ENCODE data around the gene KTN1.

The KTN1 gene

GRCh38 chr14:55684956-55685584, 105.1 kb downstream of the KTN1 start:
- no peak for DNase-seq

GRCh38 chr14:55686713-55687112, 106.7 kb downstream of the KTN1 start:
- DNase-seq = no peak

GRCh38 chr14:55688566-55688965, 108.6 kb downstream of the KTN1 start:
- DNase-seq = no peak

- DNase-seq = no peak
These were observed 110.2 kb downstream of the KTN1 start for GRCh38 chr14:55689981-55690871.

GRCh38 chr14:55691659-55692058, 111.7 kb downstream of the KTN1 start:
- DNase-seq = no peak

- DNase-seq = no peak
These were observed 113.9 kb downstream of the KTN1 start for GRCh38 chr14:55693904-55694303.

- no peak for DNase-seq
These were observed 117.4 kb downstream of the KTN1 start for GRCh38 chr14:55697414-55697861.

GRCh38 chr14:55698051-55698450, 118.0 kb downstream of the KTN1 start:
- no peak for DNase-seq

GRCh38 chr14:55699131-55700057, 119.4 kb downstream of the KTN1 start:
- no peak for DNase-seq

- DNase-seq = no peak
These were observed 121.6 kb downstream of the KTN1 start for GRCh38 chr14:55701638-55702037.

- DNase-seq = no peak
These were observed 122.5 kb downstream of the KTN1 start for GRCh38 chr14:55702511-55702910.

GRCh38 chr14:55704654-55705053, 124.6 kb downstream of the KTN1 start:
- DNase-seq = no peak

- DNase-seq = no peak
These were observed 125.8 kb downstream of the KTN1 start for GRCh38 chr14:55705651-55706364.

GRCh38 chr14:55706365-55706684, 126.3 kb downstream of the KTN1 start:
- no peak for DNase-seq

- DNase-seq = no peak
These were observed 126.9 kb downstream of the KTN1 start for GRCh38 chr14:55706893-55707292.

- peak; percentile 11 to 31 for DNase-seq
These were observed 127.4 kb downstream of the KTN1 start for GRCh38 chr14:55707365-55707804.

GRCh38 chr14:55710506-55711041, 130.6 kb downstream of the KTN1 start:
- no peak for DNase-seq

GRCh38 chr14:55711175-55711811, 131.3 kb downstream of the KTN1 start:
- no peak for DNase-seq

GRCh38 chr14:55712491-55712890, 132.5 kb downstream of the KTN1 start:
- DNase-seq = no peak

GRCh38 chr14:55713486-55713885, 133.5 kb downstream of the KTN1 start:
- DNase-seq = peak; percentile 54 to 73

GRCh38 chr14:55715889-55716288, 135.9 kb downstream of the KTN1 start:
- peak; percentile 5 to 10 for DNase-seq

GRCh38 chr14:55717621-55718020, 137.6 kb downstream of the KTN1 start:
- DNase-seq = no peak
